HG03159 (cell line): Measurements from ENCODE around the gene NRL.

Experiments used
- ATAC-seq: cut with Tn5 transposase; IDR thresholded peaks from one replicate; pipeline ENCODE4 v1.9.1; 2021; ENCODE audit warnings: mild to moderate bottlenecking, moderate library complexity; ENCODE audit not compliant: unreplicated experiment

The NRL gene

GRCh38 chr14:24100982-24101494 lies 13.7 kb downstream of the NRL start:
- no peak for ATAC-seq

GRCh38 chr14:24100197-24100981 lies 14.4 kb downstream of the NRL start:
- ATAC-seq, result no peak

GRCh38 chr14:24098927-24099813 lies 15.6 kb downstream of the NRL start:
- ATAC-seq, result no peak

GRCh38 chr14:24098229-24098926 lies 16.4 kb downstream of the NRL start:
- ATAC-seq, result no peak

- no peak for ATAC-seq
Measured at GRCh38 chr14:24096545-24097181, 18.1 kb downstream of the NRL start.

- ATAC-seq, result peak; percentile 72
Measured at GRCh38 chr14:24095271-24096068, 19.3 kb downstream of the NRL start.

- ATAC-seq, result peak; percentile 2
Measured at GRCh38 chr14:24094841-24095270, 19.9 kb downstream of the NRL start.

GRCh38 chr14:24093901-24094840 lies 20.6 kb downstream of the NRL start, which contains the start of gene PCK2:
Gene PCK2 (plus strand): TSS chr14:24094311. CDS start chr14:24094406, 95 bp downstream.
- peak; percentile 33 for ATAC-seq

- ATAC-seq, result no peak
Measured at GRCh38 chr14:24093207-24093900, 21.4 kb downstream of the NRL start.

- ATAC-seq, result no peak
Measured at GRCh38 chr14:24092505-24093206, 22.1 kb downstream of the NRL start.

GRCh38 chr14:24092110-24092504 lies 22.6 kb downstream of the NRL start:
- no peak for ATAC-seq

- no peak for ATAC-seq
Measured at GRCh38 chr14:24089890-24090289, 24.9 kb downstream of the NRL start.

GRCh38 chr14:24088095-24088494 lies 26.7 kb downstream of the NRL start:
- ATAC-seq, result no peak

- no peak for ATAC-seq
Measured at GRCh38 chr14:24087004-24087403, 27.7 kb downstream of the NRL start.

GRCh38 chr14:24086193-24086955 lies 28.4 kb downstream of the NRL start:
- ATAC-seq, result no peak

- no peak for ATAC-seq
Measured at GRCh38 chr14:24085215-24085614, 29.5 kb downstream of the NRL start.

GRCh38 chr14:24084440-24084839 lies 30.3 kb downstream of the NRL start:
- ATAC-seq, result no peak
